OCI-LY1 (cell line): Measurements from ENCODE around the gene C13orf46.

Source experiments
- H2AFZ ChIP-seq: fragments of 200-600 bp; sonication (generic), shearing (Covaris generic); 2 replicates; pipeline ENCODE4 v1.6.0; 2014; ENCODE audit warnings: antibody characterized with exemption, mild to moderate bottlenecking, low read length
- H3F3A ChIP-seq: fragments of 200-600 bp; sonication (generic), shearing (Covaris generic); 2 replicates; pipeline ENCODE4 v1.6.0; 2014; ENCODE audit warnings: mild to moderate bottlenecking, antibody characterized with exemption, low read length, moderate library complexity; ENCODE audit not compliant: insufficient read depth
- H3K27ac ChIP-seq: fragments of 200-600 bp; sonication (generic); 2 replicates; pipeline ENCODE4 v1.5.1; 2014; ENCODE audit warnings: low read length, mixed run types, mild to moderate bottlenecking, low read depth; ENCODE audit not compliant: poor library complexity, severe bottlenecking
- H3K27me3 ChIP-seq: fragments of 200-600 bp; sonication (generic); 2 replicates; pipeline ENCODE4 v1.6.0; 2014; ENCODE audit warnings: antibody characterized with exemption, mild to moderate bottlenecking, low read length, moderate library complexity; ENCODE audit not compliant: insufficient read depth
- H3K36me3 ChIP-seq: fragments of 200-600 bp; sonication (generic); 2 replicates; pipeline ENCODE4 v1.6.1; 2014; ENCODE audit warnings: mild to moderate bottlenecking, antibody characterized with exemption, low read length, moderate library complexity, mixed read lengths; ENCODE audit not compliant: insufficient read depth
- H3K4me1 ChIP-seq: fragments of 200-600 bp; sonication (generic); 2 replicates; pipeline ENCODE4 v1.5.1; 2014; ENCODE audit warnings: mild to moderate bottlenecking, low read length, moderate library complexity; ENCODE audit not compliant: insufficient read depth, severe bottlenecking
- H3K4me2 ChIP-seq: fragments of 200-600 bp; sonication (generic), shearing (Covaris generic); 2 replicates; pipeline ENCODE4 v1.6.1; 2014; ENCODE audit warnings: low read length
- H3K4me3 ChIP-seq: fragments of 200-600 bp; sonication (generic); 2 replicates; pipeline ENCODE4 v1.5.1; 2014; ENCODE audit warnings: low read length, low read depth, mild to moderate bottlenecking, mixed read lengths; ENCODE audit not compliant: poor library complexity, severe bottlenecking
- H3K79me2 ChIP-seq: fragments of 200-600 bp; shearing (Covaris generic); 2 replicates; pipeline ENCODE4 v1.6.1; 2016; ENCODE audit warnings: mixed run types, low read length, mixed read lengths; ENCODE audit not compliant: insufficient read depth
- H3K9ac ChIP-seq: fragments of 200-600 bp; sonication (generic), shearing (Covaris generic); 2 replicates; pipeline ENCODE4 v1.6.1; 2014; ENCODE audit warnings: mild to moderate bottlenecking, low read length, mixed read lengths
- H3K9me2 ChIP-seq: fragments of 200-600 bp; sonication (generic), shearing (Covaris generic); 2 replicates; pipeline ENCODE4 v1.6.1; 2014; ENCODE audit warnings: low read depth, mild to moderate bottlenecking, low read length, mixed read lengths
- H3K9me3 ChIP-seq: fragments of 200-600 bp; shearing (Covaris generic); 2 replicates; pipeline ENCODE4 v1.6.1; 2014; ENCODE audit warnings: low read length, mixed read lengths
- H4K20me1 ChIP-seq: fragments of 200-600 bp; sonication (generic), shearing (Covaris generic); 2 replicates; pipeline ENCODE4 v1.6.0; 2016; ENCODE audit warnings: mild to moderate bottlenecking, low read length; ENCODE audit not compliant: insufficient read depth
- EZH2 ChIP-seq: fragments of 200-600 bp; sonication (generic), shearing (Covaris generic); IDR thresholded peaks from 2 replicates; pipeline ENCODE4 v1.8.0; 2017; ENCODE audit warnings: borderline replicate concordance, mixed run types, mild to moderate bottlenecking, antibody characterized with exemption, low read length, moderate library complexity, mixed read lengths
- TF ChIP-seq, protein P1 (sequence below): fragments of 200-600 bp; sonication (generic), shearing (Covaris generic); IDR thresholded peaks from 2 replicates; pipeline ENCODE4 v1.5.1; 2017; ENCODE audit warnings: mild to moderate bottlenecking, antibody characterized with exemption, low read length, moderate library complexity, mixed read lengths

The C13orf46 gene

DNA sequence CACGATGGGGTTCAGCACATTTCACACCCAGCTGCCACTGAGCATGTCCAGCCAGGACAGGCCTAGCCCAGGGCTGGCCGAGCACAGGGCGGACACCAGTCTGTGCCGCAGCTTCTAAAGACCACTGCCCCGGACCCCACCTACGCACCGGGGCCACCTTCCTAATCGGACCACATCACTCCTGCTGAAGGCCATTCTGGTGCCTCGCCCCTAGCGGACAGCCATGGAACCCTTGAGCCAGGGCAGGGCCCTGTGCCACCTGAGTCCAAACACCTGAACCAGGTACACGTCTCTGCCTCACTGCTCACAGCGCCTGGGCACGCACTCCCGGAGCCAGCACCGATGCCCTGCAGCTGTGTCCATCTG lies 8.4 kb upstream of the C13orf46 start:
- H3K27ac ChIP-seq: no peak overlapping the region
- no peaks in the 10 kb centered on the region for H3K27me3 ChIP-seq
- no peak overlapping the region for H3K9ac ChIP-seq
- TF ChIP-seq, protein P1, sequence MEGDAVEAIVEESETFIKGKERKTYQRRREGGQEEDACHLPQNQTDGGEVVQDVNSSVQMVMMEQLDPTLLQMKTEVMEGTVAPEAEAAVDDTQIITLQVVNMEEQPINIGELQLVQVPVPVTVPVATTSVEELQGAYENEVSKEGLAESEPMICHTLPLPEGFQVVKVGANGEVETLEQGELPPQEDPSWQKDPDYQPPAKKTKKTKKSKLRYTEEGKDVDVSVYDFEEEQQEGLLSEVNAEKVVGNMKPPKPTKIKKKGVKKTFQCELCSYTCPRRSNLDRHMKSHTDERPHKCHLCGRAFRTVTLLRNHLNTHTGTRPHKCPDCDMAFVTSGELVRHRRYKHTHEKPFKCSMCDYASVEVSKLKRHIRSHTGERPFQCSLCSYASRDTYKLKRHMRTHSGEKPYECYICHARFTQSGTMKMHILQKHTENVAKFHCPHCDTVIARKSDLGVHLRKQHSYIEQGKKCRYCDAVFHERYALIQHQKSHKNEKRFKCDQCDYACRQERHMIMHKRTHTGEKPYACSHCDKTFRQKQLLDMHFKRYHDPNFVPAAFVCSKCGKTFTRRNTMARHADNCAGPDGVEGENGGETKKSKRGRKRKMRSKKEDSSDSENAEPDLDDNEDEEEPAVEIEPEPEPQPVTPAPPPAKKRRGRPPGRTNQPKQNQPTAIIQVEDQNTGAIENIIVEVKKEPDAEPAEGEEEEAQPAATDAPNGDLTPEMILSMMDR: no peak
- TF ChIP-seq EZH2: no peak
- no peaks in the 10 kb centered on the region for H4K20me1 ChIP-seq
- no peaks in the 10 kb centered on the region for H3K79me2 ChIP-seq
- peaks cover 55% of the 10 kb centered on the region for H3K36me3 ChIP-seq
- no peaks in the 10 kb centered on the region for H3K9me3 ChIP-seq
- H3F3A ChIP-seq: no peaks in the 10 kb centered on the region
- no peak overlapping the region for H3K4me3 ChIP-seq
- no peak overlapping the region for H2AFZ ChIP-seq
- no peaks in the 10 kb centered on the region for H3K9me2 ChIP-seq
- H3K4me1 ChIP-seq: no peaks in the 10 kb centered on the region
- no peak overlapping the region for H3K4me2 ChIP-seq

DNA sequence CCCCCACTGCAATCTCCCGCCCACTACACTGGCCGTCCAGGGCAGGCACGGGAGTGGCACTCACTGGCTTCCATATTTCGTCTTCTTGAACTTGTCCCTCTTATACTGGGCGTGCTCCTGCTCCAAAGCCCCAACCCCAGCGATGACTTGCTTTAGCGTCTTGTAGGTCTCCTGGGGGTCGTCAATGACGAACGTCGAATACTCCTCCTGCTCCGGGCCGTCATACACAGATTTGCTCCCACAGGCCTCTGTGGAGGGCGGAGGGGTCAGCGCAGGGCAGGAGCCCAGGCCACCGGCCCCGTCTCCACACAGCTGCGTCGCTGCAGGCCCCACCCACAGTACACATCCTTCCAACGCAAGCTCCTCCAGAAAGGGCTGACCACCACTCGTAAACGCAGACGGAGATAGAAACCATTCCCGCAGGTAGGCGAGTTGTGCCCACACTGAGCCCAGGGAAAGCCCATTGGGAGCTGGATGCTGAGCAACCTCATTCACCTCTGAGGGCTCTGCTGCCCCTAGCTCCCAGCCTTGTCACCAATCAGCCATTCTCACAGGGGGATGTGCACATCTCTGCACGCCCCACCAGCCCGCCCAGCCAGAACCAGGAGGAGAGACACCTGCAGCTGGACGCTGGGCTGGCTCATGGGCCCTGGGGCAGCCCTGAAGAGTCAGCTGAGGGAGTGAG lies 7.9 kb upstream of the C13orf46 start:
- no peak overlapping the region for H3K4me2 ChIP-seq
- no peak overlapping the region for H3K9ac ChIP-seq
- H3K9me3 ChIP-seq: no peaks in the 10 kb centered on the region
- no peaks in the 10 kb centered on the region for H3K27me3 ChIP-seq
- no peaks in the 10 kb centered on the region for H3K9me2 ChIP-seq
- H3K27ac ChIP-seq: no peak overlapping the region
- no peaks in the 10 kb centered on the region for H4K20me1 ChIP-seq
- no peak overlapping the region for H2AFZ ChIP-seq
- no peak overlapping the region for H3K4me3 ChIP-seq
- H3K36me3 ChIP-seq: peaks cover 60% of the 10 kb centered on the region
- no peaks in the 10 kb centered on the region for H3F3A ChIP-seq
- no peaks in the 10 kb centered on the region for H3K4me1 ChIP-seq
- no peaks in the 10 kb centered on the region for H3K79me2 ChIP-seq
- no peak for TF ChIP-seq EZH2
- TF ChIP-seq, protein P1: no peak

DNA sequence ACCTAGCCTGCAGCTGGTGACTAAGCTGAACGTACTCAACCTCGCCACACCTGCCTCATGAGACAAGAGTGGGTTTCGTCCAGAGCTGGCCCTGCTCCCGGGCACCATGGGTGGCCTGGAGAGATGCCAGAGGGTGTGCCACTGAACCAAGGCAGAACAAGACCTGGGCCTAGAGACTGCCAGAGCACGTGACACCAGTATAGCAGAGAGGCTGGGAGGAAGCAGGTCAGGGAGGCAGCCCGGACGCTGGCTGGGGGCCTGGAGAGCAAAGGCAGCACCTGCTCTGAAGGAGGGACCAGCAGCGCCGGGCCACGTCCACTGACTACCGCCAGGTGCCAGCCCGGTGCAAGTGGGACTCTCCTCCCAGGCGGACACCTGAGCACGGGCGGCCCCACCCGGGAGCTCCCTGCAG lies 7.3 kb upstream of the C13orf46 start:
- Histone ChIP-seq H3K9me2 (no peaks in the 10 kb centered on the region), H3K9ac (no peak overlapping the region), H3K36me3 (peaks cover 63% of the 10 kb centered on the region), H3K9me3 (no peaks in the 10 kb centered on the region), H3K4me3 (no peak overlapping the region), H3F3A (no peaks in the 10 kb centered on the region), H2AFZ (no peak overlapping the region), H4K20me1 (no peaks in the 10 kb centered on the region), H3K27me3 (no peaks in the 10 kb centered on the region), H3K79me2 (no peaks in the 10 kb centered on the region), H3K4me1 (no peaks in the 10 kb centered on the region), H3K4me2 (no peak overlapping the region), H3K27ac (no peak overlapping the region)
- TF ChIP-seq, protein P1: no peak
- no peak for TF ChIP-seq EZH2
